Measurements from ENCODE around the gene INO80D. TPM values are rescaled to one million over a fixed set of nuclear protein-coding genes. Genes with fewer than 3 reads are reported as not detected.
"Not testable (repeated sequence)": the region's sequence is repeated elsewhere in the genome, so short reads cannot be mapped to it uniquely, and the experiment has no call there.

INO80D gene
- total RNA-seq, 3 donors from 2014 or later: 16.3 to 29.9 (median 19.3) TPM

DNA sequence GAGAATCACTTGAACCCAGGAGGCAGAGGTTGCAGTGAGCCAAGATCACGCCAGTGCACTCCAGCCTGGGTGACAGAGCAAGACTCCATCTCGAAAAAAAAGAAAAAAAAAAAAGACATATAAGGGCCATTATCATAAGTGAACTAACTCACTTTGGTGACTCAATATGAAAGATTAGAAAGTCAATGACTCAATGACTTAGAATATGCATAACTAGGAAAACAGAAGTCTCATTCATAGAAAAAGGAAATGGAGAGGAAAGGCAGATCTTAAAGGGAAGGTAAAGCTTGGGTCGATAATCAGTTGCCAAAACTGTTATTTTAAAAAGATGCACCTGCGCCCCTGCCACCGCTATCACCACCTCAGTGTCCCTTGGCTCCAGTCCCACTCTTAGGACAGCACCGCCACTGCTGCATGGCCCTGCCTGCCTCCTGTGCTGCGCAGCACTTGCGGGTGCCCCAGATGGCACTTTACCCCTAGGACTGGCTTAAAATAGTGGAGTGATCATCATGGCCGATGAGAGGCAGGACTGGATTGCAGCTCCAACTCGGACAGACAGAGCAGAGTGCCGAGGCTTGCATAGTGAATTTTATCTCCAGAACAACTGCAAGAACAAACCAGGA, 54.7 kb downstream of the INO80D start:
- Histone ChIP-seq H3K4me3 (no peak overlapping the region), H3K27ac (no peak overlapping the region), H3K9me3 (no peaks in the 10 kb centered on the region), H3K27me3 (no peaks in the 10 kb centered on the region), H3K4me1 (no peaks in the 10 kb centered on the region), H3K36me3 (peaks cover 7% of the 10 kb centered on the region)
- no peak for DNase-seq (ENCODE audit: low spot score in 2 of 2)
- intact Hi-C loops (cut with DNase I; ENCODE audit: low total_unique reads): no loop called here
- TF ChIP-seq, protein P1, sequence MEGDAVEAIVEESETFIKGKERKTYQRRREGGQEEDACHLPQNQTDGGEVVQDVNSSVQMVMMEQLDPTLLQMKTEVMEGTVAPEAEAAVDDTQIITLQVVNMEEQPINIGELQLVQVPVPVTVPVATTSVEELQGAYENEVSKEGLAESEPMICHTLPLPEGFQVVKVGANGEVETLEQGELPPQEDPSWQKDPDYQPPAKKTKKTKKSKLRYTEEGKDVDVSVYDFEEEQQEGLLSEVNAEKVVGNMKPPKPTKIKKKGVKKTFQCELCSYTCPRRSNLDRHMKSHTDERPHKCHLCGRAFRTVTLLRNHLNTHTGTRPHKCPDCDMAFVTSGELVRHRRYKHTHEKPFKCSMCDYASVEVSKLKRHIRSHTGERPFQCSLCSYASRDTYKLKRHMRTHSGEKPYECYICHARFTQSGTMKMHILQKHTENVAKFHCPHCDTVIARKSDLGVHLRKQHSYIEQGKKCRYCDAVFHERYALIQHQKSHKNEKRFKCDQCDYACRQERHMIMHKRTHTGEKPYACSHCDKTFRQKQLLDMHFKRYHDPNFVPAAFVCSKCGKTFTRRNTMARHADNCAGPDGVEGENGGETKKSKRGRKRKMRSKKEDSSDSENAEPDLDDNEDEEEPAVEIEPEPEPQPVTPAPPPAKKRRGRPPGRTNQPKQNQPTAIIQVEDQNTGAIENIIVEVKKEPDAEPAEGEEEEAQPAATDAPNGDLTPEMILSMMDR (IDR thresholded peaks at IDR 0.05): no peak
- TF ChIP-seq POLR2A (IDR thresholded peaks at IDR 0.05) (no peak), POLR2AphosphoS5 (IDR thresholded peaks at IDR 0.05) (no peak)

- TF ChIP-seq POLR2AphosphoS5 (IDR thresholded peaks at IDR 0.05) (no peak), POLR2A (IDR thresholded peaks at IDR 0.05) (no peak)
- TF ChIP-seq, protein P1 (IDR thresholded peaks at IDR 0.05): no peak
- no peak for DNase-seq (ENCODE audit: low spot score in 2 of 2)
- H3K27me3 ChIP-seq: no peaks in the 10 kb centered on the region
- peaks cover 7% of the 10 kb centered on the region for H3K36me3 ChIP-seq
- H3K27ac ChIP-seq: no peak overlapping the region
- H3K4me1 ChIP-seq: no peaks in the 10 kb centered on the region
- intact Hi-C loops (cut with DNase I; ENCODE audit: low total_unique reads): no loop called here
- H3K4me3 ChIP-seq: no peak overlapping the region
- H3K9me3 ChIP-seq: no peaks in the 10 kb centered on the region
These were observed 57.9 kb downstream of the INO80D start for GRCh38 chr2:206028101-206028500.

GRCh38 chr2:206023183-206023582, 62.8 kb downstream of the INO80D start:
- no peak for DNase-seq (ENCODE audit: low spot score in 2 of 2)
- intact Hi-C loops (cut with DNase I; ENCODE audit: low total_unique reads): no loop called here
- Histone ChIP-seq H3K36me3 (peaks cover 12% of the 10 kb centered on the region), H3K27ac (no peak overlapping the region), H3K4me1 (no peaks in the 10 kb centered on the region), H3K27me3 (no peaks in the 10 kb centered on the region), H3K4me3 (no peak overlapping the region), H3K9me3 (no peaks in the 10 kb centered on the region)
- TF ChIP-seq, protein P1 (IDR thresholded peaks at IDR 0.05): no peak
- TF ChIP-seq POLR2A (IDR thresholded peaks at IDR 0.05): no peak
- TF ChIP-seq POLR2AphosphoS5 (IDR thresholded peaks at IDR 0.05): no peak

DNA sequence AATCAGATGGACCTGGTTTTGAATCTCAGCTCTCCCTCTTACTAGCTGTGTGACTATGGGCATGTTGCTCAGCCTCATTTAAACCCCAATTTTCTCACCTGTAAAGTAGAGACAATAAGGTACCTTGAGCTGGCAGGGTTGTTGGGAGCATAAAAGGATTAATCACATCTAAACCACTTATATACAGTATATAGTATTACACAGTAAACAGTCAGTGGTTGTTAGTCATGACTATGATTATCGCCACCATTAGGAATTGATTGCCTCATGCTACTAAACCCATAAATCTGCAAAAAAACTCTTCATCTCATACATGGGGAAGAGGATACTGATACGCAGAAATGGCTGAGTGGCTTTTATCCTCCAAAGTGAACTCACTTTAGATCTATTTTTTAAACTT, 65.8 kb downstream of the INO80D start:
- no peak overlapping the region for H3K27ac ChIP-seq
- intact Hi-C loops (cut with DNase I; ENCODE audit: low total_unique reads): no loop called here
- H3K4me3 ChIP-seq: no peak overlapping the region
- no peak for TF ChIP-seq POLR2AphosphoS5 (IDR thresholded peaks at IDR 0.05)
- no peak for TF ChIP-seq POLR2A (IDR thresholded peaks at IDR 0.05)
- TF ChIP-seq, protein P1 (IDR thresholded peaks at IDR 0.05): no peak
- peaks cover 4 to 5% of the 10 kb centered on the region in 2 donors for H3K9me3 ChIP-seq
- H3K4me1 ChIP-seq: no peaks in the 10 kb centered on the region
- DNase-seq (ENCODE audit: low spot score in 2 of 2): no peak
- H3K36me3 ChIP-seq: peaks cover 5% of the 10 kb centered on the region
- H3K27me3 ChIP-seq: no peaks in the 10 kb centered on the region

GRCh38 chr2:206015746-206016145, 70.2 kb downstream of the INO80D start:
- H3K27me3 ChIP-seq: not testable (repeated sequence)

More at GRCh38 chr2:206015746-206016145, 70.2 kb downstream of the INO80D start:
- intact Hi-C loops (cut with DNase I; ENCODE audit: low total_unique reads); DNase-seq (ENCODE audit: low spot score in 2 of 2); H3K36me3 ChIP-seq; H3K27ac ChIP-seq; H3K9me3 ChIP-seq; H3K4me1 ChIP-seq; H3K4me3 ChIP-seq: not testable (repeated sequence)

Measured in breast epithelium (tissue), 4 donors.